ENCODE data around the gene PPP2R2C.

DNA sequence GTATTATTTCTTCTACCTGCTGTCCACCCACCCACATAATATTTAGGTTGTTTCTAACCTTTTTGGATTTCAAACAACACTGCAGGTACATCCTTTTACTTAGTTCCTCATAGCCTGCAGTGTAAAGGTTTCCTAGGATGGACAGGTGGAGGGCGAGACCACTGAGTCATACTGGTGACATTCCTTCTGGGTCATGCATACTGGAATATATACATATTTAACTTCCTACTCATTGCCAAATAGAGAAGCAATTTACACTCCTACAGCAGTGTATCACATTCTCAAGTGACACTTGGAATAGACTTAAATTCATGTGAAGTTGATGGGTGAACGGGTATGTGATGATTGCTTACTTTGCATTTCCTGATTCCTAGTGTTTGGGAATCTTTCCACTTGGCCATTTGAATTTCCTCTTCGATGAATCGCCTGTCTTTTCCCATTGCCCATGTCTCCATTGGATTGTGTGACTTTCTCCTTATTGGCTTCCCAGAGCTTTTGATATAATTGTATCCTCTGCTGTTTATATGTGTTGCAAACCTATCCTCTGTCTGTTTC is 8.2 kb upstream of the PPP2R2C start:
- TF ChIP-seq, protein P1, sequence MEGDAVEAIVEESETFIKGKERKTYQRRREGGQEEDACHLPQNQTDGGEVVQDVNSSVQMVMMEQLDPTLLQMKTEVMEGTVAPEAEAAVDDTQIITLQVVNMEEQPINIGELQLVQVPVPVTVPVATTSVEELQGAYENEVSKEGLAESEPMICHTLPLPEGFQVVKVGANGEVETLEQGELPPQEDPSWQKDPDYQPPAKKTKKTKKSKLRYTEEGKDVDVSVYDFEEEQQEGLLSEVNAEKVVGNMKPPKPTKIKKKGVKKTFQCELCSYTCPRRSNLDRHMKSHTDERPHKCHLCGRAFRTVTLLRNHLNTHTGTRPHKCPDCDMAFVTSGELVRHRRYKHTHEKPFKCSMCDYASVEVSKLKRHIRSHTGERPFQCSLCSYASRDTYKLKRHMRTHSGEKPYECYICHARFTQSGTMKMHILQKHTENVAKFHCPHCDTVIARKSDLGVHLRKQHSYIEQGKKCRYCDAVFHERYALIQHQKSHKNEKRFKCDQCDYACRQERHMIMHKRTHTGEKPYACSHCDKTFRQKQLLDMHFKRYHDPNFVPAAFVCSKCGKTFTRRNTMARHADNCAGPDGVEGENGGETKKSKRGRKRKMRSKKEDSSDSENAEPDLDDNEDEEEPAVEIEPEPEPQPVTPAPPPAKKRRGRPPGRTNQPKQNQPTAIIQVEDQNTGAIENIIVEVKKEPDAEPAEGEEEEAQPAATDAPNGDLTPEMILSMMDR (IDR thresholded peaks at IDR 0.05; ENCODE audit: poor library complexity, severe bottlenecking), result no peak
- TF ChIP-seq EZH2 (IDR thresholded peaks at IDR 0.05; ENCODE audit: borderline replicate concordance, insufficient read depth, low read length, poor library complexity, severe bottlenecking) (no peak), MXI1 (conservative IDR thresholded peaks at IDR 0.05; ENCODE audit: poor library complexity, severe bottlenecking) (no peak), SMC3 (conservative IDR thresholded peaks at IDR 0.05; ENCODE audit: poor library complexity) (no peak)
- TF ChIP-seq, protein P2, sequence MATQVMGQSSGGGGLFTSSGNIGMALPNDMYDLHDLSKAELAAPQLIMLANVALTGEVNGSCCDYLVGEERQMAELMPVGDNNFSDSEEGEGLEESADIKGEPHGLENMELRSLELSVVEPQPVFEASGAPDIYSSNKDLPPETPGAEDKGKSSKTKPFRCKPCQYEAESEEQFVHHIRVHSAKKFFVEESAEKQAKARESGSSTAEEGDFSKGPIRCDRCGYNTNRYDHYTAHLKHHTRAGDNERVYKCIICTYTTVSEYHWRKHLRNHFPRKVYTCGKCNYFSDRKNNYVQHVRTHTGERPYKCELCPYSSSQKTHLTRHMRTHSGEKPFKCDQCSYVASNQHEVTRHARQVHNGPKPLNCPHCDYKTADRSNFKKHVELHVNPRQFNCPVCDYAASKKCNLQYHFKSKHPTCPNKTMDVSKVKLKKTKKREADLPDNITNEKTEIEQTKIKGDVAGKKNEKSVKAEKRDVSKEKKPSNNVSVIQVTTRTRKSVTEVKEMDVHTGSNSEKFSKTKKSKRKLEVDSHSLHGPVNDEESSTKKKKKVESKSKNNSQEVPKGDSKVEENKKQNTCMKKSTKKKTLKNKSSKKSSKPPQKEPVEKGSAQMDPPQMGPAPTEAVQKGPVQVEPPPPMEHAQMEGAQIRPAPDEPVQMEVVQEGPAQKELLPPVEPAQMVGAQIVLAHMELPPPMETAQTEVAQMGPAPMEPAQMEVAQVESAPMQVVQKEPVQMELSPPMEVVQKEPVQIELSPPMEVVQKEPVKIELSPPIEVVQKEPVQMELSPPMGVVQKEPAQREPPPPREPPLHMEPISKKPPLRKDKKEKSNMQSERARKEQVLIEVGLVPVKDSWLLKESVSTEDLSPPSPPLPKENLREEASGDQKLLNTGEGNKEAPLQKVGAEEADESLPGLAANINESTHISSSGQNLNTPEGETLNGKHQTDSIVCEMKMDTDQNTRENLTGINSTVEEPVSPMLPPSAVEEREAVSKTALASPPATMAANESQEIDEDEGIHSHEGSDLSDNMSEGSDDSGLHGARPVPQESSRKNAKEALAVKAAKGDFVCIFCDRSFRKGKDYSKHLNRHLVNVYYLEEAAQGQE (IDR thresholded peaks at IDR 0.05; ENCODE audit: borderline replicate concordance), result peak; percentile 67
